ENCODE results near the gene AVPI1.

AVPI1 gene

GRCh38 chr10:97686962-97687784 lies at the start of gene AVPI1:
AVPI1 (minus strand) TSS chr10:97687241; CDS start chr10:97679905, 7,336 bp downstream.
- FAIRE-seq = no peak

- no peak for FAIRE-seq
These were observed 49.4 kb upstream of the AVPI1 start for GRCh38 chr10:97736403-97736901.

GRCh38 chr10:97734021-97734420 lies 47.0 kb upstream of the AVPI1 start:
- FAIRE-seq = no peak

- no peak for FAIRE-seq
These were observed 46.2 kb upstream of the AVPI1 start for GRCh38 chr10:97733256-97733655.

- FAIRE-seq = no peak
These were observed 45.0 kb upstream of the AVPI1 start for GRCh38 chr10:97732052-97732359.

GRCh38 chr10:97731346-97732051 lies 44.5 kb upstream of the AVPI1 start:
- peak; percentile 46 for FAIRE-seq

GRCh38 chr10:97729014-97729413 lies 42.0 kb upstream of the AVPI1 start:
- no peak for FAIRE-seq

- FAIRE-seq = no peak
These were observed 39.7 kb upstream of the AVPI1 start for GRCh38 chr10:97726636-97727178.

- FAIRE-seq = no peak
These were observed 37.4 kb upstream of the AVPI1 start for GRCh38 chr10:97724341-97724941.

- no peak for FAIRE-seq
These were observed 36.0 kb upstream of the AVPI1 start for GRCh38 chr10:97723001-97723400.

GRCh38 chr10:97721871-97722780 lies 35.1 kb upstream of the AVPI1 start:
- FAIRE-seq = no peak

- no peak for FAIRE-seq
These were observed 32.6 kb upstream of the AVPI1 start for GRCh38 chr10:97719602-97720001.

GRCh38 chr10:97718659-97719142 lies 31.7 kb upstream of the AVPI1 start:
- FAIRE-seq = no peak

- no peak for FAIRE-seq
These were observed 31.1 kb upstream of the AVPI1 start for GRCh38 chr10:97718178-97718577.

- no peak for FAIRE-seq
These were observed 30.6 kb upstream of the AVPI1 start for GRCh38 chr10:97717627-97718026.

- FAIRE-seq = no peak
These were observed 28.3 kb upstream of the AVPI1 start for GRCh38 chr10:97715259-97715874.

- FAIRE-seq = no peak
These were observed 27.6 kb upstream of the AVPI1 start for GRCh38 chr10:97714401-97715258.

- no peak for FAIRE-seq
These were observed 26.9 kb upstream of the AVPI1 start for GRCh38 chr10:97713826-97714400.

- no peak for FAIRE-seq
These were observed 26.3 kb upstream of the AVPI1 start, which contains the start of gene MARVELD1 for GRCh38 chr10:97713339-97713825. MARVELD1 (plus strand) TSS chr10:97713730; CDS start chr10:97713877, 147 bp downstream.
